Loucy (cell line): Measurements from ENCODE around the gene TBXT.

Experiments
- CTCF ChIP-seq: fragments of 200-600 bp; sonication (generic); conservative IDR thresholded peaks from 2 replicates; pipeline ENCODE4 v1.5.1; 2014; ENCODE audit warnings: mild to moderate bottlenecking, antibody characterized with exemption, low read length
- EZH2phosphoT487 ChIP-seq: fragments of 200-600 bp; IDR thresholded peaks from 2 replicates; pipeline ENCODE4 v1.6.1; 2018; ENCODE audit warnings: antibody characterized with exemption, mild to moderate bottlenecking, moderate library complexity, borderline replicate concordance

DNA sequence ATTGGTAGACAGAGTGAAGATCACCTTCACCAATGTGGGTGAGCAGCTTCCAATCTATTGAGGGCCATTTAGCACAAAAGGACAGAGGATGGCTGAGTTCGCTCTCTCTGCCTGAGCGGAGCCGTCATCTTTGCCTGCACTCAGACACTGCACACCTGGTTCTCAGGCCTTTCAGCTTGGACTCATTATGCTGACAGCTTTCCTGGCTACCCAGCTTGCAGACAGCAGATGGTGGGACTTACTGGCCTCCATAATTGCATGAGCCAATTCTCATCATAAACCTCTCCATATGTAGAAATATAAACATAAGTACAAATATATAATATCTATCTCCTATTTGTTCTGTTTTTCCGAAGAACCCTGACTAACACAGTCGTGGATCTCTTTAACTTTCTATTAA lies 13.7 kb downstream of the TBXT start:
- TF ChIP-seq CTCF (no peak), EZH2phosphoT487 (no peak)
